ENCODE measurements around the gene PAPSS2.

GRCh38 chr10:87652261-87652660, 7.4 kb upstream of the PAPSS2 start:
- TF ChIP-seq EZH2phosphoT487 (IDR thresholded peaks at IDR 0.05; ENCODE audit: low read depth, severe bottlenecking, unreplicated experiment) (no peak), CTCF (IDR thresholded peaks at IDR 0.05; ENCODE audit: poor library complexity) (no peak), EZH2 (IDR thresholded peaks at IDR 0.05; ENCODE audit: borderline replicate concordance) (no peak)
